Measurements from ENCODE around the gene KLHL17. TPM values are rescaled to one million over a fixed set of nuclear protein-coding genes. Genes with fewer than 3 reads are reported as not detected.

Gene KLHL17
- total and polyA plus RNA-seq, 10 donors, result 12.0 to 31.6 (median 18.8) TPM

DNA sequence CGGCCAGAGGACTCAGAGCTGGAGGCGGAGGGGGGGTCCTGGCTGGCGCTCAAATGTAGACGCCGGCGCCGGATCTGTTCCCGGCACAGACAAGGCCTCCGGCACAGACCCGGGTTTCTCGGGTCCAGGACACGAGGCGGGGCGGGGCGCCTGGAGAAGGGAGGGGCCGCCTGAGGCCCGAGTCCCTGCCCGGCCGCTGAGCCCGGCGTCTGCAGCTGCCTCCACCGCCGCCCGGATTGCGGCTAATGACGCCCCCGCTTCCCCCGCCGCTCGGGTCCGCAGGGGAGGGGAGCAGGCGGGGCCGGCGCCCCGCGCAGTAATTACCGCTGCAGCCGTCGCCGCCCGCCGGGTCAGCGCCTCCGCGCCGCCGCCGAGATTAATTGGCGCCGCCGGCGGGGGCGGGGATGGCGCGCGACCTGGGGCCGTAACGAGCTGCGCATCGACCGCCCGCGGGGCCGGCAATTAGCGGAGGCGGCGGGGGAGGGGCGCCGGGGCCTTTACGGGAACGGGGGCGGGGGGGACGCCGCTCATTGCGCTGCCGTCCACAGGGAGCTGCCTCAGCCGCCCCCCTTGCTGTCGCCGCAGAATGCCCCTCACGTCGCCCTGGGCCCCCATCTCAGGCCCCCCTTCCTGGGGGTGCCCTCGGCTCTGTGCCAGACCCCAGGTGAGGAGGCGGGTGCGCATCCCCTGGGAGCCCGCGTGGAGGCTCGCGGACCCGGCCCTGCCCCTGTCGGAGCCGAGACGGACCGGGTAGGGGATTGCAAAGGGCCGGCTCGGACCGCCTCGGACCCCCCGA is 18.6 kb upstream of the KLHL17 start:
- intact Hi-C loops (cut with DNase I; ENCODE audit: low total_unique reads), result no loop called here
- Histone ChIP-seq H3K27ac (peak overlapping the region in 7 of 8 donors; percentile 41 to 85 (median 82)), H3K9me3 (no peaks in the 10 kb centered on the region), H3K36me3 (peaks cover 2 to 33% (median 28%) of the 10 kb centered on the region in 6 donors), H3K27me3 (replicated peaks in 1 of 7) (peaks cover 11 to 72% (median 62%) of the 10 kb centered on the region in 7 donors), H3K4me1 (peaks cover 21 to 86% (median 53%) of the 10 kb centered on the region in 6 donors), H3K4me3 (peak overlapping the region; percentile 20 to 70 (median 40))
- TF ChIP-seq POLR2AphosphoS5 (IDR thresholded peaks at IDR 0.05), result peak in 2 of 3 donors; percentile 58 to 65
- TF ChIP-seq POLR2A (IDR thresholded peaks at IDR 0.05), result no peak
- 0 to 1% (median 1%) methylated on average over 30 to 98 of the region's 98 CpGs for WGBS, 5 donors
- no peak for DNase-seq

DNA sequence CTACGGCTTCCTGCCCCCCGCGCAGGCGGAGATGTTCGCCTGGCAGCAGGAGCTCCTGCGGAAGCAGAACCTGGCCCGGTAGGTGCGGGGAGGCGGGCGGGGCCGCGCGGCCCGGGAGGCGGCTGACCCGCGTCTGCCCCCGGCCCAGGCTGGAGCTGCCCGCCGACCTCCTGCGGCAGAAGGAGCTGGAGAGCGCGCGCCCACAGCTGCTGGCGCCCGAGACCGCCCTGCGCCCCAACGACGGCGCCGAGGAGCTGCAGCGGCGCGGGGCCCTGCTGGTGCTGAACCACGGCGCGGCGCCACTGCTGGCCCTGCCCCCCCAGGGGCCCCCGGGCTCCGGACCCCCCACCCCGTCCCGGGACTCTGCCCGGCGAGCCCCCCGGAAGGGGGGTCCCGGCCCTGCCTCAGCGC is 18.0 kb upstream of the KLHL17 start:
- H3K4me1 ChIP-seq, result peaks cover 21 to 86% (median 53%) of the 10 kb centered on the region in 6 donors
- no peak for DNase-seq
- H3K36me3 ChIP-seq, result peaks cover 2 to 39% (median 34%) of the 10 kb centered on the region in 6 donors
- H3K4me3 ChIP-seq, result peak overlapping the region in 7 of 8 donors; percentile 35 to 70 (median 41)
- H3K9me3 ChIP-seq, result no peaks in the 10 kb centered on the region
- H3K27me3 ChIP-seq (replicated peaks in 1 of 7), result peaks cover 11 to 66% (median 58%) of the 10 kb centered on the region in 7 donors
- intact Hi-C loops (cut with DNase I; ENCODE audit: low total_unique reads), result no loop called here
- TF ChIP-seq POLR2A (IDR thresholded peaks at IDR 0.05), result no peak
- TF ChIP-seq POLR2AphosphoS5 (IDR thresholded peaks at IDR 0.05), result no peak
- TF ChIP-seq, protein P1, sequence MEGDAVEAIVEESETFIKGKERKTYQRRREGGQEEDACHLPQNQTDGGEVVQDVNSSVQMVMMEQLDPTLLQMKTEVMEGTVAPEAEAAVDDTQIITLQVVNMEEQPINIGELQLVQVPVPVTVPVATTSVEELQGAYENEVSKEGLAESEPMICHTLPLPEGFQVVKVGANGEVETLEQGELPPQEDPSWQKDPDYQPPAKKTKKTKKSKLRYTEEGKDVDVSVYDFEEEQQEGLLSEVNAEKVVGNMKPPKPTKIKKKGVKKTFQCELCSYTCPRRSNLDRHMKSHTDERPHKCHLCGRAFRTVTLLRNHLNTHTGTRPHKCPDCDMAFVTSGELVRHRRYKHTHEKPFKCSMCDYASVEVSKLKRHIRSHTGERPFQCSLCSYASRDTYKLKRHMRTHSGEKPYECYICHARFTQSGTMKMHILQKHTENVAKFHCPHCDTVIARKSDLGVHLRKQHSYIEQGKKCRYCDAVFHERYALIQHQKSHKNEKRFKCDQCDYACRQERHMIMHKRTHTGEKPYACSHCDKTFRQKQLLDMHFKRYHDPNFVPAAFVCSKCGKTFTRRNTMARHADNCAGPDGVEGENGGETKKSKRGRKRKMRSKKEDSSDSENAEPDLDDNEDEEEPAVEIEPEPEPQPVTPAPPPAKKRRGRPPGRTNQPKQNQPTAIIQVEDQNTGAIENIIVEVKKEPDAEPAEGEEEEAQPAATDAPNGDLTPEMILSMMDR (IDR thresholded peaks at IDR 0.05 in 8 of 11, conservative IDR thresholded peaks at IDR 0.05 in 3 of 11), result no peak
- peak overlapping the region in 7 of 8 donors; percentile 38 to 85 (median 82) for H3K27ac ChIP-seq
- 0 to 3% (median 1%) methylated on average over 11 to 48 of the region's 48 CpGs for WGBS, 5 donors

- intact Hi-C loops (cut with DNase I; ENCODE audit: low total_unique reads), result no loop called here
- peak overlapping the region in 7 of 8 donors; percentile 38 to 85 (median 82) for H3K27ac ChIP-seq
- peak; percentile 69 to 80 (median 75) for TF ChIP-seq POLR2AphosphoS5 (IDR thresholded peaks at IDR 0.05)
- TF ChIP-seq, protein P1 (IDR thresholded peaks at IDR 0.05 in 8 of 11, conservative IDR thresholded peaks at IDR 0.05 in 3 of 11), result no peak
- H3K27me3 ChIP-seq (replicated peaks in 1 of 7), result peaks cover 11 to 60% (median 52%) of the 10 kb centered on the region in 7 donors
- WGBS, 5 donors, result 15 to 55% (median 18%) methylated on average over 5 to 27 of the region's 27 CpGs
- H3K36me3 ChIP-seq, result peaks cover 2 to 45% (median 40%) of the 10 kb centered on the region in 6 donors
- no peaks in the 10 kb centered on the region for H3K9me3 ChIP-seq
- DNase-seq, result no peak
- H3K4me1 ChIP-seq, result peaks cover 21 to 83% (median 53%) of the 10 kb centered on the region in 6 donors
- peak overlapping the region in 7 of 8 donors; percentile 15 to 70 (median 40) for H3K4me3 ChIP-seq
Measured at GRCh38 chr1:942864-943533, 17.4 kb upstream of the KLHL17 start.

GRCh38 chr1:943545-944340 is 16.6 kb upstream of the KLHL17 start:
- peaks cover 11 to 53% (median 44%) of the 10 kb centered on the region in 7 donors for H3K27me3 ChIP-seq (replicated peaks in 1 of 7)
- WGBS, 5 donors, result 74 to 77% (median 77%) methylated on average over 11 to 27 of the region's 27 CpGs
- H3K9me3 ChIP-seq, result no peaks in the 10 kb centered on the region
- DNase-seq, result no peak
- H3K36me3 ChIP-seq, result peaks cover 2 to 52% (median 47%) of the 10 kb centered on the region in 6 donors
- peak overlapping the region in 2 of 8 donors; percentile 49 to 70 for H3K4me3 ChIP-seq
- TF ChIP-seq POLR2AphosphoS5 (IDR thresholded peaks at IDR 0.05), result peak in 1 of 3 donors; percentile 62
- TF ChIP-seq, protein P1 (IDR thresholded peaks at IDR 0.05 in 8 of 11, conservative IDR thresholded peaks at IDR 0.05 in 3 of 11), result no peak
- H3K27ac ChIP-seq, result peak overlapping the region; percentile 27 to 85 (median 80)
- H3K4me1 ChIP-seq, result peaks cover 21 to 78% (median 49%) of the 10 kb centered on the region in 6 donors
- intact Hi-C loops (cut with DNase I; ENCODE audit: low total_unique reads), result no loop called here

All from spleen (tissue), 11 donors.